A673 (cell line): ENCODE measurements around the gene PRSS8.

ENCODE experiments used
- CTCF ChIP-seq: fragments of 300-800, 200-600 bp; sonication (generic); conservative IDR thresholded peaks from 2 replicates; pipeline ENCODE4 v1.5.1; 2017; ENCODE audit warnings: low read depth, mild to moderate bottlenecking, antibody characterized with exemption, low read length, moderate library complexity, mixed read lengths
- EZH2 ChIP-seq: fragments of 200-600 bp; sonication (generic); IDR thresholded peaks from 2 replicates; pipeline ENCODE4 v1.6.1; 2017; ENCODE audit warnings: borderline replicate concordance, low read depth, mild to moderate bottlenecking, mixed read lengths, antibody characterized with exemption, low read length; ENCODE audit not compliant: poor library complexity, severe bottlenecking

DNA sequence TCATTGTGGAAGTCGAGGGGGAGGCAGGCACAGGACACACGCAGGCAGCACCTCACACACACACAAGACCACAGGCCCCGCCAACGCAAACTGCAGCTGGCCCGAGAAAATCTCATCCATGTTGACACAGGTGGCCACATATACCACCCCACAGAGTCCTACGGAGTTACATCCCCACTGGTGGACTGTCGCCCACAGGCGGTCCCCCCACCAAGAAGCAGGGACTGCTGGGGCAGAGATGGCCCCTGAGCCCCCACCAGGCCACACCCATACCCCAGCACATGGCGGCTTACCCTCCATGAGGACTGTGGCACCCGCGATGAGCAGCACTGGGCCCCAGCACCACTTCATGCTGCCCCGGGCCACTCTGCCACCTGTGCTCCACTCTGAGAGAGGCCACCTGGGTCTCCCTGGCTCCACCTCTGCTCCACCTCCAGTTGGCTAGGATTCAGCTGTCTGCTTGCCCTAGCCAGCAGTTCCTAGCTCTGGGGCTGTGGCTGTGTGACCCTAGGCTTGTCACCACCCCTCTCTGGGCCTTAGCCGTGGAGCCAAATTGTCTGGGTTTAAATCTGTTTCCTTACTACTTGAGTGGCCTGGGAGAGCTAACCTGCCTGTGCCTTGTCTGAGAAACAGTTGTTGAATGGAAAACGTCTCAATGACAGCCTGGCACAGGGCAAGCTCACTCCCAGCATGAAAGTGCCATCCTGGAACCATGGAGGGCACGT is 46.9 kb downstream of the PRSS8 start, which contains the start of gene PRSS53:
- TF ChIP-seq CTCF, result no peak
- no peak for TF ChIP-seq EZH2
